GM12872 (cell line): ENCODE results near the gene ELK4.

Experiments used
- TF ChIP-seq, protein P1 (sequence below): IDR thresholded peaks from 3 replicates; pipeline ENCODE4 v1.5.1; 2011; ENCODE audit warnings: low read depth, mild to moderate bottlenecking, low read length, moderate library complexity; ENCODE audit not compliant: insufficient read depth

The ELK4 gene

DNA sequence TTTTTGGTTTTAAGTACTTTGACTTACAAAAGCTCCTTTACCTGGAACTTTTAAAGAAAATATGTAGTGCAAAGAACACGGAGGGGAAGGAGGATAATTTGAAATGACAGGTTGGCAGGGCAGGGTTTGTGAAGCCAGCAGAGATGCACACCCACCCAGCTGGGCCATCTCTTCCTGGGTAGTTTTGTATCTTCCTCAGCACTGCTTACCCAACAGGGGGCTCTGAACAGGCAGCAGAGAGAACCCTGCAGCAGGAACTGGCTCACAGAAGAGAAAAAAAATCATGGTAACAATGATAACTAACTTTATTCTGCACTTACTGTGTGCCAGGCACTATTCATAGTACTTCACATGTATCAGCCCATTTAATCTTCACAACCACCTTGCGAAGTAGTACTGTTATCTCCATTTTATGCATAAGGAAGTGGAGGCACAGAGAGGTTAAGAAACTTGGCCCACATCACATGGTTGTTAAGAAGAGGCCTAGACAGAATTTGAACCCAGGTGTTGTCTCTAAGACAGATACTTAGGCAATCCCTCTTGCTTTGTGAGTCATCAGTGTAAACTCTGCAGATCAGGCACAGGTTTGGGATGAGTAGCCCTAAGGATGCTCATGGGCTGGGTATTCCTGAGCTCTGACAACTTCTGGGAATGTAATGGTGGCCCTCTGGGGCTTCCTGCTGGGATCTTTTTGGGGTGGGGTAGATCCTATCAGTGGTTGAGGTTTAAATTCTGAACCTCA, 60.8 kb downstream of the ELK4 start:
- TF ChIP-seq, protein P1, sequence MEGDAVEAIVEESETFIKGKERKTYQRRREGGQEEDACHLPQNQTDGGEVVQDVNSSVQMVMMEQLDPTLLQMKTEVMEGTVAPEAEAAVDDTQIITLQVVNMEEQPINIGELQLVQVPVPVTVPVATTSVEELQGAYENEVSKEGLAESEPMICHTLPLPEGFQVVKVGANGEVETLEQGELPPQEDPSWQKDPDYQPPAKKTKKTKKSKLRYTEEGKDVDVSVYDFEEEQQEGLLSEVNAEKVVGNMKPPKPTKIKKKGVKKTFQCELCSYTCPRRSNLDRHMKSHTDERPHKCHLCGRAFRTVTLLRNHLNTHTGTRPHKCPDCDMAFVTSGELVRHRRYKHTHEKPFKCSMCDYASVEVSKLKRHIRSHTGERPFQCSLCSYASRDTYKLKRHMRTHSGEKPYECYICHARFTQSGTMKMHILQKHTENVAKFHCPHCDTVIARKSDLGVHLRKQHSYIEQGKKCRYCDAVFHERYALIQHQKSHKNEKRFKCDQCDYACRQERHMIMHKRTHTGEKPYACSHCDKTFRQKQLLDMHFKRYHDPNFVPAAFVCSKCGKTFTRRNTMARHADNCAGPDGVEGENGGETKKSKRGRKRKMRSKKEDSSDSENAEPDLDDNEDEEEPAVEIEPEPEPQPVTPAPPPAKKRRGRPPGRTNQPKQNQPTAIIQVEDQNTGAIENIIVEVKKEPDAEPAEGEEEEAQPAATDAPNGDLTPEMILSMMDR: no peak

DNA sequence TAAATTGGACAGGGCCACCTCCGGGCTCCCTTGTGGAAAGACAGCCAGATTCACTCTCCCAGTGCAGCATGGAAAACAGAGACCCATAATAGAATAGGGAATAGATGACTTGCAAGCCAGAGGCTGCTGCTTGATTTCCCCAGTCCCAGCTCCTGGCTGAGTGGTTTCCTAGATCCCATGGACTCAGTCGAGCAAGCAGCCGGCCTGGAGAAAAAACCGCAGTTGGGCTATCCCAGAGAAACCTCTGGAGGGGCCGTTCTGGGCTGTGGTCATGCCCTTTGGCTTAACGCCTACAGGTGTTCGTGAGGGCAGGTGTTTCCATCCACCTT, 61.7 kb downstream of the ELK4 start:
- TF ChIP-seq, protein P1: no peak

DNA sequence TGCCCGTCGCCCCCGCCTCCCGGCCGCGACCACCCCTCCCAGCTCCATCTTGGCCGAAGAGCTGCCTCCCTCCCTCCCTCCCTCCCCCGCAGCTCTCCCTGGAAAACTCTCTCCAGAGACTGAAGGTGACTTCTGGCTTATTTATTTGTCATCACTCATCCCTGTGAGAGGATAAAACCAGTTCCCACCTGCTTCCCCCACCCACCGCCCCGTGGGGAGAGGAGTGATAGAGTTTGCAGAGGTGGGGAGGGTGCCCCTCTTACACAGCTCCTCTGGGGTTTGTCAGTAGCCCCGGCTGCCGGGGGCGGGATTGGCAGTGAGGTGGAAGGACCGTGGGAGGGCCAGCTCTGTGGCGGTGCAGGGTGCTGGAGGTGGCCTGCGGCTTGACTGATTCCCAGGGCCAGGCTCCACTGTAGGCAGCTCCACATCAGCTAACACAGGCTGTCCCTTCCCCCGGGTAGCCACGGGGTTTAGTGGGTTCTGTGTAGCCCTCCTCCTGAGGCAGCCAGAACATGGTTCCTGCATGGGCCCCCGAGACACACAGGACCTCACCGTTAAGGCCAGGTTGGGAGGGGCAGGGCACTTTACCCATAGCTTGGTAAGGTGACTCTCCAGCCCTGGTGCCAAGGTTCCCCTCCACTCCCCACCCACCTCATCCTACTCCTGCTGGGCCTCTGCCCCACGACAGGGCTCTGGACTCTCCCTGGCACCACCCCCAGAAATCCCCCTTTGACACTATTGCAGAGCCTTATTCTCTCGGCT, 62.2 kb downstream of the ELK4 start:
- TF ChIP-seq, protein P1: no peak

DNA sequence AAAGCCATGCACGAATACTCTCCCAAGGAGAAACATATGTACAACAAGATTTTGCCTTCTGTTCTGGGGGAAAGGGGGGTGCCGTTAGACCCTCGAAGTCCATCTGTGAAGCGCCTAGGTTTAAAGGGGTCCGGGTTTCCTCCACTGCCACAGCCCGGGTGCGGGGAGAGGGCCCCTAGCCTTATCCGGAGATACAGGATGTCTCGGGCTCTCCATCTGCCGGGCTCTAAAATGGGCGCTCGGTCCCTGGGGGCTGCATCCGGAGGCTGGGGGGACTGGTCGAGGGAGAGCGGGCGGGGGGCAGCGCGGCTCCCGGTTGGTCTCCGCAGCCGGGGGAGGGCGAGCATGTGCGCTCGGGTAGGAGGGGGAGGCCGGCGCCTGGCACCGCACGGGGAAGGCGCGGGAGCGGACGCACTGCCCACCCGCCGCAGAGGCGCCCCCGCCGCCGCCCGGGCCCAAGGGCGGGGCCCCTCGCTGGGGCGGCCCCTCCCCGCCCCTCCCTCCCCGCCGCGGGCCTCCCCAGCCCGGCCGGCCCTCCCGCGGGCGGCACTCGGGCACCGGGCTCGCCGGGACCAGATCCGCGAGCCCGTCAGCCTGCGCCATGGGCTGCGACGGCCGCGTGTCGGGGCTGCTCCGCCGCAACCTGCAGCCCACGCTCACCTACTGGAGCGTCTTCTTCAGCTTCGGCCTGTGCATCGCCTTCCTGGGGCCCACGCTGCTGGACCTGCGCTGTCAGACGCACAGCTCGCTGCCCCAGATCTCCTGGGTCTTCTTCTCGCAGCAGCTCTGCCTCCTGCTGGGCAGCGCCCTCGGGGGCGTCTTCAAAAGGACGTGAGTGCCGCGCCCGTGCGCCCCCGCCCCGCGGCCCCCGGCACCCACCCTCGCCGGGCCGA, 63.1 kb downstream of the ELK4 start:
- TF ChIP-seq, protein P1: no peak

DNA sequence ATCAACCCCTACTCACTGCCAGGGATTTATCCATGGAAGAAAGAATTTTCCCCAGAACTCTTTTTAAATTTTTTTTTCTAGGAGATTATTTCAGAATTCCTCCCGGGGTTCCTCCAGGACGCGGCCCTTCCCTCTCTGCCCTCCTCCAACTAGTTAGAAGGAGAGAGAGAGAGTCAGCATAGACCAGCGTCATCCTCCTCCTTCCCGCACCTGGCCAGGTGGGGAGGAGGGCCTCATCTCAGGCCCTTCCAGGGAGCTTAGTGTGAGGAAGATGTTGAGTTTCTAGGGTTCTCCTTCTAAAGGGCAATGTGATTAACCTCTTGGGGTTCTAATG, 63.7 kb downstream of the ELK4 start:
- TF ChIP-seq, protein P1: no peak

DNA sequence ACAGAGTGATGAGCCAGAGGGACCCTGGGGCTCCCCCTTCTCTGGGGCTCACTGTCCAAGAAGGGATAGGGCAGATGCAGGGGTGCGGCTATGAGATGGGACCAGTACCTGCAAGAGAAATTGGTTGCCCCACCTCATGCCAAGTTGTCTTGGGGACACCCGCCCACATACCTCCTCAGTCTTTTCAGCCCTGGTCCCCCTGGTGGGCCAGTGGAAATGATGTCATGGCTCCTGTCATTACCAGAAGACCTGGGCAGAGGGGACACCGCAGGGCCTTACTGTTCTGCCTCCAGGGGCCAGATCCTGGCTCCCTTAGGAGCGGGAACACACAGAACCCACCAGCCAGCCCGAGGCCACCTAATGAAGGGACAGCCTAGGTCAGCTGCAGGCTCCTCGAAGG, 64.1 kb downstream of the ELK4 start:
- TF ChIP-seq, protein P1: no peak

DNA sequence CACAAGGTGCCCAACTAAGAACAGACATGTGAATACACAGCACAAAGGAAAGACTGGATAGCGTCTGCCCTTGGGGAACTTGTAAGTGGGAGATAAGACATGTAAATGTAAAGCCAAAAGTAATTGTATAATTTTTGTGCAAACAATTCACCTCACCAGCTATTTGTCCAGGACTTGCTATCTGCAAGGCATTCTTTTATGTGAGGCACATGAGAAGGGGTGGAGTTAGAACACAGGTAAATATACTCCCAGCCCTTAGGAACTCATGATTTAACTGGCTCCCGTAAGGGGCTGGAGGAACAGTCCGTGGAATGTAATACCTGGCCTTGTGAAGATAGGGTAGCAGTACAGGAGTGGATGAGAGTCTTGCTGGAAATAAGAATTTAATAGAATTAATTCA, 66.0 kb downstream of the ELK4 start:
- TF ChIP-seq, protein P1: no peak
